Measurements from ENCODE around the gene PLCG2.

PLCG2 gene

GRCh38 chr16:81923296-81923695 lies 144.2 kb downstream of the PLCG2 start:
- Histone ChIP-seq H3K4me3 (replicated peaks; ENCODE audit: insufficient read depth, low read length) (no peak overlapping the region), H3K27ac (replicated peaks) (no peak overlapping the region), H3K27me3 (ENCODE audit: insufficient read depth, poor library complexity, severe bottlenecking) (no peaks in the 10 kb centered on the region)
- TF ChIP-seq GABPA (IDR thresholded peaks at IDR 0.05; ENCODE audit: low read depth) (no peak), CTCF (IDR thresholded peaks at IDR 0.05; ENCODE audit: insufficient read depth, low read length) (no peak)
- no peak for DNase-seq (ENCODE audit: low read depth in 1 of 2, low spot score in 1 of 2)

GRCh38 chr16:81925016-81925415 lies 145.9 kb downstream of the PLCG2 start:
- TF ChIP-seq POLR2AphosphoS5 (IDR thresholded peaks at IDR 0.05; ENCODE audit: low read depth) (no peak), REST (IDR thresholded peaks at IDR 0.05; ENCODE audit: insufficient replicate concordance, low read depth) (no peak), SPI1 (IDR thresholded peaks at IDR 0.05; ENCODE audit: borderline replicate concordance, low read depth) (no peak), GABPA (IDR thresholded peaks at IDR 0.05; ENCODE audit: low read depth) (no peak), CTCF (IDR thresholded peaks at IDR 0.05; ENCODE audit: insufficient read depth, low read length) (no peak)
- no peak for DNase-seq (ENCODE audit: low read depth in 1 of 2, low spot score in 1 of 2)
- no peaks in the 10 kb centered on the region for H3K27me3 ChIP-seq (ENCODE audit: insufficient read depth, poor library complexity, severe bottlenecking)
- no peak overlapping the region for H3K4me3 ChIP-seq (replicated peaks; ENCODE audit: insufficient read depth, low read length)
- H3K27ac ChIP-seq (replicated peaks): no peak overlapping the region

GRCh38 chr16:81926036-81926435 lies 146.9 kb downstream of the PLCG2 start:
- TF ChIP-seq CTCF (IDR thresholded peaks at IDR 0.05; ENCODE audit: insufficient read depth, low read length) (no peak), REST (IDR thresholded peaks at IDR 0.05; ENCODE audit: insufficient replicate concordance, low read depth) (no peak), SPI1 (IDR thresholded peaks at IDR 0.05; ENCODE audit: borderline replicate concordance, low read depth) (no peak), GABPA (IDR thresholded peaks at IDR 0.05; ENCODE audit: low read depth) (no peak), POLR2AphosphoS5 (IDR thresholded peaks at IDR 0.05; ENCODE audit: low read depth) (no peak)
- H3K27me3 ChIP-seq (ENCODE audit: insufficient read depth, poor library complexity, severe bottlenecking): no peaks in the 10 kb centered on the region
- no peak overlapping the region for H3K27ac ChIP-seq (replicated peaks)
- no peak for DNase-seq (ENCODE audit: low read depth in 1 of 2, low spot score in 1 of 2)
- no peak overlapping the region for H3K4me3 ChIP-seq (replicated peaks; ENCODE audit: insufficient read depth, low read length)

GRCh38 chr16:81927561-81928185 lies 148.6 kb downstream of the PLCG2 start:
- no peak for TF ChIP-seq GABPA (IDR thresholded peaks at IDR 0.05; ENCODE audit: low read depth)
- TF ChIP-seq POLR2AphosphoS5 (IDR thresholded peaks at IDR 0.05; ENCODE audit: low read depth): no peak
- no peak for TF ChIP-seq CTCF (IDR thresholded peaks at IDR 0.05; ENCODE audit: insufficient read depth, low read length)
- TF ChIP-seq REST (IDR thresholded peaks at IDR 0.05; ENCODE audit: insufficient replicate concordance, low read depth): no peak
- TF ChIP-seq SPI1 (IDR thresholded peaks at IDR 0.05; ENCODE audit: borderline replicate concordance, low read depth): no peak
- DNase-seq (ENCODE audit: low read depth in 1 of 2, low spot score in 1 of 2): no peak
- H3K27ac ChIP-seq (replicated peaks): no peak overlapping the region

More at GRCh38 chr16:81927561-81928185, 148.6 kb downstream of the PLCG2 start:
- H3K27me3 ChIP-seq (ENCODE audit: insufficient read depth, poor library complexity, severe bottlenecking): no peaks in the 10 kb centered on the region
- no peak overlapping the region for H3K4me3 ChIP-seq (replicated peaks; ENCODE audit: insufficient read depth, low read length)
